ENCODE measurements around the gene ABHD6. TPM values are rescaled to one million over a fixed set of nuclear protein-coding genes. Genes with fewer than 3 reads are reported as not detected.
A peak's percentile ranks its signal among the peaks of the same experiment; 100 is the strongest.

ABHD6 gene
- total RNA-seq, 4 donors from 2014 or later: 36.5 to 69.7 (median 51.1) TPM

DNA sequence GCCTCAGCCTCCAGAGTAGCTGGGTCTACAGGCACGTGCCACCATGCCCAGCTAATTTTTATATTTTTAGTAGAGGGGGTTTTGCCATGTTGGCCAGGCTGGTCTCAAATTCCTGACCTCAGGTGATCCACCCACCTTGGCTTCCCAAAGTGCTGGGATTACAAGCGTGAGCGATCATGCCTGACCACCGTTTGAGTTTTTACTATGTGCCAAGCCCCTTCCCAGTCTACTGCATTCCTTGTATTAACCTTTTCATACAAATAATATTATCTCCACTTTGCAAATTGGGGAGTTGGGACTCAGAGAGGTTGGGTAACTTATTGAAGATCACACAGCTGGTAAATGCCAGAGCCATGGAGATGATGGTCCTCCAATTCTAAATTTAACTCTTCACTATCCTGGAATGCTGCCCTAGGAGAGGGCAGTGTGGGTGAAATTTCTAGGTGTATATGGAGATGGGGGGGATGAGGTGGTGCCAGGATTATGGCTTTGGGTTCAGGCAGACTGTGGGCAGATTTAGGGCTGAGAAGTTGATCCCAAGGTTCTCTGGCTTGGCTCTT lies 94.1 kb downstream of the ABHD6 start:
- no peak for TF ChIP-seq POLR2A (IDR thresholded peaks at IDR 0.05)
- TF ChIP-seq, protein P1, sequence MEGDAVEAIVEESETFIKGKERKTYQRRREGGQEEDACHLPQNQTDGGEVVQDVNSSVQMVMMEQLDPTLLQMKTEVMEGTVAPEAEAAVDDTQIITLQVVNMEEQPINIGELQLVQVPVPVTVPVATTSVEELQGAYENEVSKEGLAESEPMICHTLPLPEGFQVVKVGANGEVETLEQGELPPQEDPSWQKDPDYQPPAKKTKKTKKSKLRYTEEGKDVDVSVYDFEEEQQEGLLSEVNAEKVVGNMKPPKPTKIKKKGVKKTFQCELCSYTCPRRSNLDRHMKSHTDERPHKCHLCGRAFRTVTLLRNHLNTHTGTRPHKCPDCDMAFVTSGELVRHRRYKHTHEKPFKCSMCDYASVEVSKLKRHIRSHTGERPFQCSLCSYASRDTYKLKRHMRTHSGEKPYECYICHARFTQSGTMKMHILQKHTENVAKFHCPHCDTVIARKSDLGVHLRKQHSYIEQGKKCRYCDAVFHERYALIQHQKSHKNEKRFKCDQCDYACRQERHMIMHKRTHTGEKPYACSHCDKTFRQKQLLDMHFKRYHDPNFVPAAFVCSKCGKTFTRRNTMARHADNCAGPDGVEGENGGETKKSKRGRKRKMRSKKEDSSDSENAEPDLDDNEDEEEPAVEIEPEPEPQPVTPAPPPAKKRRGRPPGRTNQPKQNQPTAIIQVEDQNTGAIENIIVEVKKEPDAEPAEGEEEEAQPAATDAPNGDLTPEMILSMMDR (IDR thresholded peaks at IDR 0.05): no peak
- H3K4me3 ChIP-seq (ENCODE audit: low read depth, poor library complexity, severe bottlenecking): no peak overlapping the region
- DNase-seq (ENCODE audit: low spot score in 2 of 2): no peak
- intact Hi-C loops (cut with DNase I; ENCODE audit: low total_unique reads): loop anchor here (5.0 kb wide), 1 partner anchor 81 kb away; no protein-coding TSS in a partner anchor
- 68 to 73% methylated on average over 4 of the region's 4 CpGs for WGBS, 2 donors

DNA sequence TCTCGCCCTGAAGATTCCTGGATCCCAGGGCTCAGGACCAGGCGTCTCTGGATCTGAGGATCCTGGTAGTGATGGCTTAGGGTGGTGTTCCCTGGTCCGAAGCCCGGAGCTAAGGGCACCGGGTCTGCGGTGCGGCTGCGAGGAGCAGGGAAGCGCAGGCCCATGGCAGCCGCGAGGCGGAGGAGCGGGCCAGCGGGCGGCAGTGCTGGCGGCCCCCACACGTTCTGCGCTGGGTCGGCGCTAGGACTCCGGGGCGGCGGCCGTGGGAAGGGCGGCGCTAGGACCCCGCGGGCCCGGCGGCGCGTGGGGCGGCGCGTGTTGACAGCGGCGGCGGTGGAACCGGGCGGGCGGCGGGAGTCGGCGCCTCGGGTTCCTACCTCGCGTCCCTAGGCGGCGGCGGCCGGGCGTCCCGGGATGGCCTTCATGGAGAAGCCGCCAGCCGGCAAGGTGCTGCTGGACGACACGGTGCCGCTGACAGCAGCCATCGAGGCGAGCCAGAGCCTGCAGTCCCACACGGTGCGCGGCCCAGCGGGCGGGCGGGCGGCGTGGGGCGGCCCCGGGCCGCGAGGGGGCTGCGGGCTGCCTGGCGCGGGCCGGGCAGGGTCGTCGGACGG lies 95.1 kb downstream of the ABHD6 start, which contains the start of gene PXK:
Gene PXK (plus strand): TSS at position 318 of the 614 bp plus-strand sequence. CDS start 97 bp downstream, at position 415.
- H3K4me3 ChIP-seq (ENCODE audit: low read depth, poor library complexity, severe bottlenecking): peak within 1 kb of the TSS; percentile 64
- peak; percentile 62 to 95 for DNase-seq (ENCODE audit: low spot score in 2 of 2)
- intact Hi-C loops (cut with DNase I; ENCODE audit: low total_unique reads): loop anchor here (5.0 kb wide), 1 partner anchor 80 kb away; no protein-coding TSS in a partner anchor
- 0 to 1% methylated on average over 17 to 22 of the region's 79 CpGs for WGBS, 2 donors
- TF ChIP-seq, protein P1 (IDR thresholded peaks at IDR 0.05): no peak
- no peak for TF ChIP-seq POLR2A (IDR thresholded peaks at IDR 0.05)

DNA sequence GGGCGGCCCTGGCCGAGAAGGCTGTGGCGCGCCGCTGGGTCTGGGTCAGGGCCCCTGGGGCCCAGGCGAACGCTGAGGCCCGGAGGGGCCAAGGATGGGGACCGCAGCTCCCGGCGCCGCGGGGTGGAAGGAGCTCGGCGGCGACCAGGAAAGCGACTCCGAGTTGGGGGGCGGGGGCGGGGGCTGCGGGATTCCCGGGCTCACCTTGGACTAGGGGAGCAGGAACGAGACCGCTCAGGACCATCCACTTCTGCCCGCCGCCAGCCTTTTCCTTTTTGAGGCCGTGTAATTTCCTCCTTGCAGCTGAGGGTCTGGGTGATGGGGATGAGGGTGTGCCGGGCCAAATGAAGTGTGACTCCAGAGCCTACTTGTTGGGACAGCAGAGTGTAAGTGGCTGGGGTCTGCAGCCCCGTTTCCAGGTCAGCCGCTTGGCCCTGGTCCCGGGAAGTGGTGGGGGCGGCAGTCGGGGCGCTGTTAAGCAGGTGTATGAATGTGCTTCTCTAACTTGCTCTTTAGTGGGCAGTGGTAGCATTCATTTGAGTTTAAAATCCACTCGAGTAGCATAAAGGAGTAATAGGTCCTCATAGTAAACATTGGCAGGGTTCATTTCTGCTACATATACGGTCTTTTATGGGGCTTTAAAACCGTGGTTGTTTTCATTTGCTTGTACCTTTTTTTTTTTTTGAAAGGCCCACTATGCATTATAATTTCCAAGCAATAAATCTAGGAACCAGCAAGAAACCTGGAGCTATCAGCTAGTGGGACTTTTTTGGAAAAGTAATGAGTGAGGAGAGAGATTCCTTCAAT lies 95.8 kb downstream of the ABHD6 start:
- WGBS, 2 donors: 0% methylated on average over 25 to 37 of the region's 37 CpGs
- peak in 1 of 2 donors; percentile 87 for DNase-seq (ENCODE audit: low spot score in 2 of 2)
- TF ChIP-seq POLR2A (IDR thresholded peaks at IDR 0.05): no peak
- TF ChIP-seq, protein P1 (IDR thresholded peaks at IDR 0.05): no peak
- peak overlapping the region; percentile 64 for H3K4me3 ChIP-seq (ENCODE audit: low read depth, poor library complexity, severe bottlenecking)
- intact Hi-C loops (cut with DNase I; ENCODE audit: low total_unique reads): loop anchor here (5.0 kb wide), 1 partner anchor 79 kb away; no protein-coding TSS in a partner anchor

DNA sequence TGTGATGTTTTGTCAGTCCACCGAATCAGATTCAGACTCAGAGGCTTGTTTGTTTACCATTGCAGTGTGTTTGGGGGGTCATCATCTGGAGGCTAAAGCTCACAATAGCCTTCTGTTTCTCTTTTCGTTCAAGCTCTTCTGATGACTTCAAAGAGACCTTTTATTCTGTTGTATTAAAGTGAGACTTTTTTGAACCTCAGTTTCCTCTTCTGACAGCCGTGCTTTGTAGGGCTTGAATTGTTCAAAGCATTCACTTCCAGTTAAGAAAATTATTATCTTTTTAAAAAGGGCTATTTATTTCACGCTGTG lies 96.4 kb downstream of the ABHD6 start:
- no peak for DNase-seq (ENCODE audit: low spot score in 2 of 2)
- WGBS, 2 donors: 18 to 24% methylated on average over 4 of the region's 4 CpGs
- intact Hi-C loops (cut with DNase I; ENCODE audit: low total_unique reads): loop anchor here (5.0 kb wide), 1 partner anchor 78 kb away; no protein-coding TSS in a partner anchor
- H3K4me3 ChIP-seq (ENCODE audit: low read depth, poor library complexity, severe bottlenecking): no peak overlapping the region
- TF ChIP-seq, protein P1 (IDR thresholded peaks at IDR 0.05): no peak
- TF ChIP-seq POLR2A (IDR thresholded peaks at IDR 0.05): no peak

DNA sequence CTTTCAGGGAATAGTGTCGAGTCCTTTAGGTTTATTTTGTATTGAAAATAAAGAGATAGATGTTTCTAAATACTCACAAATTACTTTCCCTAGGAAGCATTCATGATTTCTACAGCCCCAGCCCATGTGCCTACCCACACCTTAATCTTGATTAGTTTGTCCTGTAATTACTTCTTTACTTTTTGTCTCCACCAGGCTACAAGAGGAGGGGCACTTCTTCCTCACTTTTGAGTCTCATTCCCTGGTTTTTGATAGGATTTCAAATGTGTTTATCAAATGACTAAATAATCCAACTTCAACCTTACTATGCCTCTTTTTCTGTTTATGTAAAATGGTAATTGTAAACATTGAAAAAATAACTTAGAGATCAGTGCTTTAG lies 96.9 kb downstream of the ABHD6 start:
- intact Hi-C loops (cut with DNase I; ENCODE audit: low total_unique reads): loop anchor here (5.0 kb wide), 1 partner anchor 78 kb away; no protein-coding TSS in a partner anchor
- 46 to 60% methylated on average over 1 of the region's 1 CpG for WGBS, 2 donors

More for the DNA sequence above, 96.9 kb downstream of the ABHD6 start:
- no peak for TF ChIP-seq POLR2A (IDR thresholded peaks at IDR 0.05)
- TF ChIP-seq, protein P1 (IDR thresholded peaks at IDR 0.05): no peak
- no peak overlapping the region for H3K4me3 ChIP-seq (ENCODE audit: low read depth, poor library complexity, severe bottlenecking)
- no peak for DNase-seq (ENCODE audit: low spot score in 2 of 2)
